ENCODE measurements around the gene AKAP11. TPM values are rescaled to one million over a fixed set of nuclear protein-coding genes. Genes with fewer than 3 reads are reported as not detected.

The AKAP11 gene
- total and polyA plus RNA-seq, 2 of the 8 experiments (the other 6 are each of a cell fraction or from before 2014, with no cell fraction given): 4.5 to 21.9 TPM

- no peak for TF ChIP-seq EZH2 (IDR thresholded peaks at IDR 0.05; ENCODE audit: low read depth, low read length, severe bottlenecking)
- no peak for TF ChIP-seq CBX5 (IDR thresholded peaks at IDR 0.05; ENCODE audit: low read depth, low read length)
- no peak for TF ChIP-seq SP1 (IDR thresholded peaks at IDR 0.05; ENCODE audit: low read depth, low read length)
- TF ChIP-seq MAX (IDR thresholded peaks at IDR 0.05): no peak
- no peak for TF ChIP-seq RNF2 (IDR thresholded peaks at IDR 0.05; ENCODE audit: borderline replicate concordance, low read depth, low read length, missing control alignments, poor library complexity, severe bottlenecking)
- TF ChIP-seq POLR2A (IDR thresholded peaks at IDR 0.05; ENCODE audit: control extremely low read depth in 1 of 2, low read depth in 2 of 2, low read length in 2 of 2): no peak
- no peak for TF ChIP-seq RAD21 (IDR thresholded peaks at IDR 0.05 in 1 of 2, conservative IDR thresholded peaks at IDR 0.05 in 1 of 2; ENCODE audit: low read depth in 2 of 2, low read length in 2 of 2)
Measured at GRCh38 chr13:42280537-42280936, 8.6 kb downstream of the AKAP11 start (continued).
